ENCODE measurements around the gene ATRNL1.

ATRNL1 gene

DNA sequence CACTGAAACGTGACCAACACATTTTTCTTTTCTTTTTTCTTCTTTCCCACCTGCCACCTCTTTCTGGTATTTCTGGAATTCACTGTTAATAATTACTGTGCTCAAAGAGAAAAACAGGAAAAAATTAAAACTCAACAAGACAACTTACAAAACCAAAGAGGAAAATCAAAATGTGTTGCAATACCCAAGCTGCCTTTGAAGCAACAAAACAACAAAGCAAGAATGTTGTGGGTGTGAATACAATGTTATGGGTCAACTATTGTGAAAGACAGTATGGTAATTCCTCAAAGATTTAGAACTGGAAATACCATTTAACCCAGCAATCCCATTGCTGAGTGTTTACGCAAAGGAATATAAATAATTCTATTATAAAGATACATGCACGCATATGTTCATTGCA, 764.7 kb downstream of the ATRNL1 start:
- H3K36me3 ChIP-seq (ENCODE audit: control insufficient read depth, insufficient read depth, low read length), result no peaks in the 10 kb centered on the region
- H3K27ac ChIP-seq (ENCODE audit: low read depth, low read length, severe bottlenecking), result no peak overlapping the region
- no peaks in the 10 kb centered on the region for H3K4me1 ChIP-seq (ENCODE audit: control insufficient read depth, insufficient read depth, low read length, poor library complexity, severe bottlenecking)
- H3K4me3 ChIP-seq (ENCODE audit: extremely low read depth, insufficient read depth, low read length, poor library complexity, severe bottlenecking), result no peak overlapping the region
- H3K9me3 ChIP-seq (ENCODE audit: control insufficient read depth, low read length), result no peaks in the 10 kb centered on the region
- WGBS, 2 experiments (ENCODE audit: insufficient coverage in 2 of 2), result no CpG with 5 or more reads among the region's 3 CpGs

DNA sequence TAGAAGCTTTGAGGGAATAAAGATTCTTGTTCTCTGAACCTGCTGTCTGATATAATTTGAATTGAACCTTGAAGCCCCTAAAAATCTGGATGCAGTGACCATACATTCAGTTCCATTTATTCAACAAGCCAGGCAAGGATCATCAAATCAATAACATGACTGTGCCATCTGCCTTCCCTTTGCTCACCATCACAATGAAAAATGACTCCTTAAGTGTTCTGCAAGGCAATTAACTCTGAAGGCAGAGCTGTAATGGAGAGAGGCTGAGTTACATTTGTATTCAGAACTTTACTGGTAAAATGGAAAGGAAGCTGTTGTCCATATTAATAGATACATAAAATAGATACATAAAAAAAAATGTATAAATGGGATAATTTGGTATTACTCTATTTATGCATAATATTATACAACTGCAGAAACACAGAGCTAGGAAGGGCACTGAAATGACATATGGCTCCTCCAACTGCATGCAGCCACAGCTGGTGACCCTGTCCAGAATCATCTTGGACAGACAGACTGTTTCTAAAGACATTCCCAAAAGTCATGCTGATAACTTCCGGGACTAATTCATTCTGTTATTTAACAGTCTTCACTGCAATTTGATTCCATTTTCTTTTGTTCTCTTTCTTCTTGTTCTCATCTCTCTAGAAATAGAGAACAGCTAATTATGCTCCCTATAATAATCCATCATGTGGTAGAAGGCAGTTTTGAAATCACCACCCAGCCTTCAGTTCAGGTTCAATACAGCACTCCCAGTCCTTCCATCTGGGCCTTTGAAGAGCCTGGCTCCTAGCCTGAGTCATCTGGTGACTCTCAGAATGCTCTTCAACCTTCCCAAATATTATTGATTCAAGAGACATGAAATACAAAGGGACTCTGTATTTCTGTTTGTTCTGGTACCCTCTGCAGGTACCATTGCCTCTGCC, 767.3 kb downstream of the ATRNL1 start:
- H3K4me3 ChIP-seq (ENCODE audit: extremely low read depth, insufficient read depth, low read length, poor library complexity, severe bottlenecking), result no peak overlapping the region
- 91 to 100% methylated on average over 1 of the region's 1 CpG for WGBS, 2 experiments (ENCODE audit: insufficient coverage in 2 of 2)
- H3K27ac ChIP-seq (ENCODE audit: low read depth, low read length, severe bottlenecking), result no peak overlapping the region
- no peaks in the 10 kb centered on the region for H3K36me3 ChIP-seq (ENCODE audit: control insufficient read depth, insufficient read depth, low read length)
- H3K4me1 ChIP-seq (ENCODE audit: control insufficient read depth, insufficient read depth, low read length, poor library complexity, severe bottlenecking), result no peaks in the 10 kb centered on the region
- H3K9me3 ChIP-seq (ENCODE audit: control insufficient read depth, low read length), result no peaks in the 10 kb centered on the region

DNA sequence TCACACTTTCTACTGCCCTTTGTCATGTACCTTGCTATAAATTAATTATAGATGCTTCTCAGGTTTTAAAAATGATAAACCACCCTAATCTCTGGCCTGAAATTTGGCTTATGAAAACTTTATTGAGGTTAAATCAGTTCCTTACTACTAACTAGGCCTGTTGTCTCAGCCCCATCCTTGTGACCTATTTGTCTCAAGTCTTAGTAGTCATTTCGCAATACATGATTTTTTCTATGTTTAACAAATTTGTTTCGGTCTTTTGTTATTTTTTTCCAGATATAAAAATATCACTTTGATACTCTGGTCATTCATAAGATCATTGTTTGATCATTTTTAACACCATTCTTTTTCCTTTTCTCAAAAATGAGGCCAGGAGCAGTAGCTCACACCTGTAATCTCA, 768.3 kb downstream of the ATRNL1 start:
- Histone ChIP-seq H3K9me3 (ENCODE audit: control insufficient read depth, low read length) (no peaks in the 10 kb centered on the region), H3K36me3 (ENCODE audit: control insufficient read depth, insufficient read depth, low read length) (no peaks in the 10 kb centered on the region), H3K27ac (ENCODE audit: low read depth, low read length, severe bottlenecking) (no peak overlapping the region), H3K4me3 (ENCODE audit: extremely low read depth, insufficient read depth, low read length, poor library complexity, severe bottlenecking) (no peak overlapping the region), H3K4me1 (ENCODE audit: control insufficient read depth, insufficient read depth, low read length, poor library complexity, severe bottlenecking) (no peaks in the 10 kb centered on the region)
- no CpG with 5 or more reads among the region's 2 CpGs for WGBS, 2 experiments (ENCODE audit: insufficient coverage in 2 of 2)

DNA sequence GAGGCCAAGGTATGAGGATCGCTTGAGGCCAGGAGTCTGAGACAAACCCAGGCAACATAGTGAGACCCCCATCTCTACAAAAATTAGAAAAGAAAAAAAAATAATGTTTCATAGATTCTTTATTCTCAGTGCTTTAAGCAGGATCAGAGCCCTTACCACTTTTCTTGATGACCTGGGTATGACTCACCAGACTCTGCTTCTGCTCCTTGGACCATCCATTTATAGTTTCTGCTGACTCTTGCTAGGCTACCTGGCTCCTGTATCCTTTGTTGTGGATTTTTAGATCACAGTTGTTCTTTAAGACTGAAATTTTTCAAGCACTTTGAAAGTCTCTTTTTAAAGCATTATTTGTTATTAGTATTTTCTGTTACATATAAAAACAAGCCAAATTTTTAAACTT, 768.7 kb downstream of the ATRNL1 start:
- Histone ChIP-seq H3K4me3 (ENCODE audit: extremely low read depth, insufficient read depth, low read length, poor library complexity, severe bottlenecking) (no peak overlapping the region), H3K27ac (ENCODE audit: low read depth, low read length, severe bottlenecking) (no peak overlapping the region), H3K36me3 (ENCODE audit: control insufficient read depth, insufficient read depth, low read length) (no peaks in the 10 kb centered on the region), H3K9me3 (ENCODE audit: control insufficient read depth, low read length) (no peaks in the 10 kb centered on the region), H3K4me1 (ENCODE audit: control insufficient read depth, insufficient read depth, low read length, poor library complexity, severe bottlenecking) (no peaks in the 10 kb centered on the region)
- WGBS, 2 experiments (ENCODE audit: insufficient coverage in 2 of 2), result no CpG with 5 or more reads among the region's 1 CpG

DNA sequence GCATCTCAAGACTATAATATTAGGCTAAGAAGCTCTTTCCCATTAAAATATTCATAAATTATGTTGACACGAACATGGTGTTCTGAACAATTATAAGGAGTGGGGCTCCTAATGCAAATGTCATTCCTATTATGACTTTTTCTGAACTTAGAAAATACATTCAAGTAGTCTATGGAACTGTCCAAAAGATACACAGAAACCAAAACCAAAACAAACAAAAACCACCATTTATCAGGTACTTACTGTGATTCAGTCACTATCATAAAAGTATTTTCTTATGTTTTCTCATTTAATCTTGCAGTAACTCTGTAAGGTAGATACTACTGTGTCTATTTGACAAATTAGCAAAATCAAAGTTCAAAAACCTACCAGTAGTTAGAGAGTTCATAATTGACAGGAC, 773.0 kb downstream of the ATRNL1 start:
- no CpG with 5 or more reads among the region's 1 CpG for WGBS, 2 experiments (ENCODE audit: insufficient coverage in 2 of 2)
- no peaks in the 10 kb centered on the region for H3K9me3 ChIP-seq (ENCODE audit: control insufficient read depth, low read length)
- H3K4me1 ChIP-seq (ENCODE audit: control insufficient read depth, insufficient read depth, low read length, poor library complexity, severe bottlenecking), result no peaks in the 10 kb centered on the region
- no peak overlapping the region for H3K27ac ChIP-seq (ENCODE audit: low read depth, low read length, severe bottlenecking)
- no peaks in the 10 kb centered on the region for H3K36me3 ChIP-seq (ENCODE audit: control insufficient read depth, insufficient read depth, low read length)
- H3K4me3 ChIP-seq (ENCODE audit: extremely low read depth, insufficient read depth, low read length, poor library complexity, severe bottlenecking), result no peak overlapping the region

DNA sequence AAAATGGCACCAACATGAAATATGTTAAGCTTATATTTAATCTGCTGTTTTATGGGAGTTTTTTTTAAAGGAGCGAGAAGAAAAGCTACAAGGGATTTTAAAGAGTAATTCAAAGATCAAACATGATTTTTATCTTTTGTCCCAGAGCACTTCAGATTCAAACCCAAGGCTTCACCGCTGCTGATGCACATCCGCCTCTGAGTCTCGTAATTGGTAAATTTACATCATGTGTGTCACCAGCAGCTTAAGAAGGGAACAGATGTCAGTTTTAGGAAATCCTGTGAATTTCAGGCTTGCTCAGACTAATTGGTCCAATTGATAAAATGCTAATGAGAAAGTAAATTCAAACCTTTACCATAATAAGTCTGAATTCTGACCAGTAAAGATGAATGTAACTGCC, 773.5 kb downstream of the ATRNL1 start:
- Histone ChIP-seq H3K4me1 (ENCODE audit: control insufficient read depth, insufficient read depth, low read length, poor library complexity, severe bottlenecking) (no peaks in the 10 kb centered on the region), H3K27ac (ENCODE audit: low read depth, low read length, severe bottlenecking) (no peak overlapping the region), H3K4me3 (ENCODE audit: extremely low read depth, insufficient read depth, low read length, poor library complexity, severe bottlenecking) (no peak overlapping the region), H3K9me3 (ENCODE audit: control insufficient read depth, low read length) (no peaks in the 10 kb centered on the region), H3K36me3 (ENCODE audit: control insufficient read depth, insufficient read depth, low read length) (no peaks in the 10 kb centered on the region)
- 76 to 91% methylated on average over 3 of the region's 4 CpGs for WGBS, 2 experiments (ENCODE audit: insufficient coverage in 2 of 2)

DNA sequence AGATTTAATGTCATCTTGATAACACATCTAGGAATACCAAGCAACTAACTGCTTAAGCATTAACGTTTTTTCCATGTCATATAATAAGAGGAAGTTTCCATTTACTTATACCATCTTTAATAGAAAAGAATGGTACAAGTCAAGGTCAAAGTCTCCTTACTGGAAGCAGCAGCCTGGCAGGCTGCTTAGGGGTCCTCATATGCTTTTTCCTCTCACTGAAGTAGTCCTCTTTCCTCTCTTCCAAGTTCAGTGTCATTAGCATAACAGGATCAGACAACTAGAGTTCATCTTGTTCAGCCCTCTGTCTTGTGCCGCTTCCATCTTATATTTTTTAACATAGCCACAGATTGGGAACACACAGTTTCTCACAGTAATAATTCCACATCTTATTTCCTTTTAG, 774.1 kb downstream of the ATRNL1 start:
- no peaks in the 10 kb centered on the region for H3K9me3 ChIP-seq (ENCODE audit: control insufficient read depth, low read length)
- 83 to 100% methylated on average over 1 to 2 of the region's 2 CpGs for WGBS, 2 experiments (ENCODE audit: insufficient coverage in 2 of 2)
- H3K27ac ChIP-seq (ENCODE audit: low read depth, low read length, severe bottlenecking), result no peak overlapping the region
- H3K36me3 ChIP-seq (ENCODE audit: control insufficient read depth, insufficient read depth, low read length), result no peaks in the 10 kb centered on the region
- no peak overlapping the region for H3K4me3 ChIP-seq (ENCODE audit: extremely low read depth, insufficient read depth, low read length, poor library complexity, severe bottlenecking)
- H3K4me1 ChIP-seq (ENCODE audit: control insufficient read depth, insufficient read depth, low read length, poor library complexity, severe bottlenecking), result no peaks in the 10 kb centered on the region

DNA sequence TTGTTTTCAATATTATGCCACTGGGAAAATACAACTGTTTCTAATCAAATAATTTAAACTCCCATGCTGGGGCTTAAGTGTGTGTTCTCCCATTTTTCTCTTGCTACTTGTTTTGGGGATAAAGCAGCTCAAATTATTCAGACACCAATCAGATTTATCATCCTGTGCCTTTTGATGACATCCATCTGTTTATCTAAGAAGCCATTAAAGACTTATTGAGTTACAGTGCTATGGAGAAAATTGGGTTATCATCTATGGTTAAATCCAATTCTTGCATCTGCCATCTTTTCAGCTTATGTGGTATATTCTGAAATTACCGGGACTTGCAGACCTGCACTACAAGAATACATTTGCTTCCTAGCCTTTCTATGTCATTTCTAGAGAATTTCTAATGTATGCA, 778.7 kb downstream of the ATRNL1 start:
- no CpG with 5 or more reads among the region's 1 CpG for WGBS, 2 experiments (ENCODE audit: insufficient coverage in 2 of 2)
- H3K4me3 ChIP-seq (ENCODE audit: extremely low read depth, insufficient read depth, low read length, poor library complexity, severe bottlenecking), result no peak overlapping the region
- H3K36me3 ChIP-seq (ENCODE audit: control insufficient read depth, insufficient read depth, low read length), result no peaks in the 10 kb centered on the region
- no peak overlapping the region for H3K27ac ChIP-seq (ENCODE audit: low read depth, low read length, severe bottlenecking)
- H3K9me3 ChIP-seq (ENCODE audit: control insufficient read depth, low read length), result no peaks in the 10 kb centered on the region
- no peaks in the 10 kb centered on the region for H3K4me1 ChIP-seq (ENCODE audit: control insufficient read depth, insufficient read depth, low read length, poor library complexity, severe bottlenecking)

DNA sequence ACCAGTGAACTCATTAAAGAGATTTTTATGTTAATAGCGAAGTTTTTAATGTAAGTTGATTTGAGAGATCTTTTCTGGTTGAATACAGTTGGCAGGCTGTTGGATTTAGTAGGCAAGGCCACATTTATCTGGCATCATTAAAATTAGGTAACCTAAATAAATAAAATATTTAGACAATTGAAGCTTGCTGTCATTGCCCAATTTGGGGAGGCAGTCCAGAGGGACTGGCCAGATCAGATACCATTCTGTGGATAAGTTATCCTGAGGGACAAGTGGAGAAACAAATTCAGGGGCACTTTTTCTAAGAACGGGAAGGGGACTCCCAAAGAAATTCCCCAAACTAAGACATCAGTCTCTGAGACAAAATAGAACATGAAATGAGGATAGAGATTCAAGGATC, 782.0 kb downstream of the ATRNL1 start:
- Histone ChIP-seq H3K27ac (ENCODE audit: low read depth, low read length, severe bottlenecking) (no peak overlapping the region), H3K4me3 (ENCODE audit: extremely low read depth, insufficient read depth, low read length, poor library complexity, severe bottlenecking) (no peak overlapping the region), H3K9me3 (ENCODE audit: control insufficient read depth, low read length) (no peaks in the 10 kb centered on the region), H3K4me1 (ENCODE audit: control insufficient read depth, insufficient read depth, low read length, poor library complexity, severe bottlenecking) (no peaks in the 10 kb centered on the region), H3K36me3 (ENCODE audit: control insufficient read depth, insufficient read depth, low read length) (no peaks in the 10 kb centered on the region)
- no CpG with 5 or more reads among the region's 2 CpGs for WGBS, 2 experiments (ENCODE audit: insufficient coverage in 2 of 2)

DNA sequence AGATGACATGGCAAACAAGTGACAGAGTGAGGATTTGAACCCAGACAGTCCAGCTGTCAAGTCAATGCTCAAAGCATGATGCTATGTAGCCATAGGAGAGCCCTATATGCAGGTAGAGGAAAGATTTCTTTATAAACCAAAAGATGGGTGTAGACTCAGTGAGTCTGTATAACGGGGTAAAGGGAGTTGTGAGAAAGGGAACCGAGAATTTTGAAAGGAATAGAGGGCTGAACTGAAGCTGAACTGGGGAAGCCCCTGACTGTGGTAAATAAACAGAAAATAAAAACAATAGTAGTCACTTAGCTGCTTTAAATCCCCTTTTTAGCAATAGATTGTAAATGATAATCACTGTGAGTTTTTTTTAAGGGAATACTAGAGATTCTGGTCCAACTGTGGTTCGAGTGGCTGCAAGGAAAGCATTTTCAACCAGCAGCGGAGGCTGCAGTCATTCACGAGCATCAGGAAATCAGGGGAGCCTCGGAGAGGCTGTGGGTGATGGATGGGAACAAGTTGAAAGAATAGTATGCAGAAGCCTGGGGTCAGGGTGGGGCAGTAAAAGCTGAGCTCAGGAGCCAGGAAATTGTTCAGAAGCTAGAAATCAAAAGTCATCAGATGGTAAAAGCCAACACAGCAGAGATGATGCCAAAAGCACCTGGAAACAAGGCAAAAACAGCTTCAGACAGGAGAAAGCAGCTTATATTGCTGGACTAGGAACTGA, 786.4 kb downstream of the ATRNL1 start:
- H3K36me3 ChIP-seq (ENCODE audit: control insufficient read depth, insufficient read depth, low read length), result no peaks in the 10 kb centered on the region
- H3K27ac ChIP-seq (ENCODE audit: low read depth, low read length, severe bottlenecking), result no peak overlapping the region
- 73 to 76% methylated on average over 4 to 6 of the region's 6 CpGs for WGBS, 2 experiments (ENCODE audit: insufficient coverage in 2 of 2)
- H3K4me3 ChIP-seq (ENCODE audit: extremely low read depth, insufficient read depth, low read length, poor library complexity, severe bottlenecking), result no peak overlapping the region
- no peaks in the 10 kb centered on the region for H3K4me1 ChIP-seq (ENCODE audit: control insufficient read depth, insufficient read depth, low read length, poor library complexity, severe bottlenecking)
- H3K9me3 ChIP-seq (ENCODE audit: control insufficient read depth, low read length), result no peaks in the 10 kb centered on the region

DNA sequence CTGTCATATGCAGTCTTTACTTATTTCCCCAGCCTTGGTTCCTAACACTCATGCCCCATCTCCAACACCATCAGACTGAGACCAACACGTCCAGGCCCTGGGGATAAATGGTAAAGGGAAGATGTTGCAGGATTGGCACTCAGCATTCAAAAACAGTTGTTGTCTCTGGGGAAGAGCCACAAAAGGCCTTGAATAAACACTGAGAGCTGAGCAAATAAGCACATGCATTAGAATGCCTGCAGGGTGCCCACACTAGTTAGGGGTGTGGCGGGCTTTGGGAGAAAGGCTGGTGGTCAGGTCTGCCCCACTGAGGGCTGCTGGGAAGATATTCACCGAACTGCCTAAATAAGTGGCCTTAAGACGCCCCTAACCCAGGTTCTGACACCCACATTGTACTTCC, 788.9 kb downstream of the ATRNL1 start:
- Histone ChIP-seq H3K36me3 (ENCODE audit: control insufficient read depth, insufficient read depth, low read length) (no peaks in the 10 kb centered on the region), H3K27ac (ENCODE audit: low read depth, low read length, severe bottlenecking) (no peak overlapping the region), H3K9me3 (ENCODE audit: control insufficient read depth, low read length) (no peaks in the 10 kb centered on the region), H3K4me1 (ENCODE audit: control insufficient read depth, insufficient read depth, low read length, poor library complexity, severe bottlenecking) (no peaks in the 10 kb centered on the region), H3K4me3 (ENCODE audit: extremely low read depth, insufficient read depth, low read length, poor library complexity, severe bottlenecking) (no peak overlapping the region)
- 60 to 70% methylated on average over 2 to 3 of the region's 4 CpGs for WGBS, 2 experiments (ENCODE audit: insufficient coverage in 2 of 2)

All from mesodermal cell (in vitro differentiated cells).